Mucosa of rectum (tissue), 2 donors: ENCODE data around the gene ROCK1.

Source experiments
- H3K27ac ChIP-seq, 2 donors: one replicate each; pipeline ENCODE4 v1.7.0; 2013; ENCODE audit warnings: inconsistent platforms in 2 of 2, low read depth in 2 of 2, low read length in 2 of 2
- H3K27me3 ChIP-seq, 2 donors: one replicate each; pipeline ENCODE4 v1.7.0; 2013; ENCODE audit warnings: low read length in 2 of 2; ENCODE audit not compliant: control insufficient read depth in 2 of 2, insufficient read depth in 2 of 2
- H3K36me3 ChIP-seq, 2 donors: one replicate each; pipeline ENCODE4 v1.7.0; 2013; ENCODE audit warnings: low read length in 2 of 2; ENCODE audit not compliant: control insufficient read depth in 2 of 2, insufficient read depth in 2 of 2
- H3K4me1 ChIP-seq, 2 donors: one replicate each; pipeline ENCODE4 v1.7.0; 2013; ENCODE audit warnings: low read length in 2 of 2, mild to moderate bottlenecking in 1 of 2; ENCODE audit not compliant: control insufficient read depth in 2 of 2, insufficient read depth in 2 of 2
- H3K4me3 ChIP-seq, 2 donors: one replicate each; pipeline ENCODE4 v1.7.0; 2013; ENCODE audit warnings: low read length in 2 of 2
- H3K9ac ChIP-seq, 2 donors: one replicate each; pipeline ENCODE4 v1.7.0; 2013; ENCODE audit warnings: low read length in 2 of 2, low read depth in 1 of 2, mild to moderate bottlenecking in 1 of 2
- H3K9me3 ChIP-seq, 2 donors: one replicate each; pipeline ENCODE4 v1.7.0; 2013; ENCODE audit warnings: low read length in 2 of 2; ENCODE audit not compliant: control insufficient read depth in 2 of 2
- donor health status: healthy.
- donor health status: Normal muscosa, but diverticular disease.

ROCK1 gene

DNA sequence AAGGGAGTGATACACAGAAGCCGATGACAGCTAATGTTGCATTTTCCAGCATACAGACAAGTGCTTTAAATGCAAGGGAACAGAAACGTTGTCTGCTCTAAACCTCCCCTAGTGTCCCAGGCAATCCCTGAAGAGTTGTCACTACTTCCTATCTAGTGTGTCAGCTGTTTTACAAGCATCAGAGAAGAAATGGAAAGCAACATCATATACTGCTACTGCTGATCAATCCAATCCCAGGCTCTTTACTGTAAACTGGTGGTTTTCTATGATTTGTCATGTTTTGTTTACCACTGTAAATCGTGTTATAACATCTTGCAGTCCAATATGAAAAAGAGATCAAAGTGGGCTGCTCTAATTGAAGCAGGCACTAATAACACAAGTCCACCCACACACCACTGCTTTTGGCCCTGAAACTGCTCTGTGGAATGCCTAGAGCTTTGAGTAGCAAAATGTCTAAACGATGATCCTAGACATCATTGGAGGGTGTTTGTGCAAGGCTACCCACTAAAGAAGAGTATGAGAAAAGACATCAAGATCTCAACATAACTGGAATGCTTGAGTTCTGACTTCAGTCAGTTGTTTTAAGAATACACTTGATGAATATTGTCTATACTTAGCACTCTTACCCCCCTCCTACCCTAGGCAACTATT, 18.1 kb upstream of the ROCK1 start:
- H3K9ac ChIP-seq = no peak overlapping the region
- no peaks in the 10 kb centered on the region for H3K9me3 ChIP-seq
- no peak overlapping the region for H3K4me3 ChIP-seq
- no peak overlapping the region for H3K27ac ChIP-seq
- H3K4me1 ChIP-seq = no peaks in the 10 kb centered on the region
- no peaks in the 10 kb centered on the region for H3K36me3 ChIP-seq
- H3K27me3 ChIP-seq = no peaks in the 10 kb centered on the region

- H3K9ac ChIP-seq = no peak overlapping the region
- no peaks in the 10 kb centered on the region for H3K36me3 ChIP-seq
- no peaks in the 10 kb centered on the region for H3K27me3 ChIP-seq
- H3K4me1 ChIP-seq = no peaks in the 10 kb centered on the region
- H3K9me3 ChIP-seq = no peaks in the 10 kb centered on the region
- no peak overlapping the region for H3K4me3 ChIP-seq
- no peak overlapping the region for H3K27ac ChIP-seq
Measured at GRCh38 chr18:21123290-21123926, 11.8 kb upstream of the ROCK1 start.

- H3K36me3 ChIP-seq = no peaks in the 10 kb centered on the region
- H3K27ac ChIP-seq = no peak overlapping the region
- H3K4me1 ChIP-seq = peaks cover 0 to 2% of the 10 kb centered on the region in 2 donors
Measured at GRCh38 chr18:21118806-21119205, 7.2 kb upstream of the ROCK1 start.

DNA sequence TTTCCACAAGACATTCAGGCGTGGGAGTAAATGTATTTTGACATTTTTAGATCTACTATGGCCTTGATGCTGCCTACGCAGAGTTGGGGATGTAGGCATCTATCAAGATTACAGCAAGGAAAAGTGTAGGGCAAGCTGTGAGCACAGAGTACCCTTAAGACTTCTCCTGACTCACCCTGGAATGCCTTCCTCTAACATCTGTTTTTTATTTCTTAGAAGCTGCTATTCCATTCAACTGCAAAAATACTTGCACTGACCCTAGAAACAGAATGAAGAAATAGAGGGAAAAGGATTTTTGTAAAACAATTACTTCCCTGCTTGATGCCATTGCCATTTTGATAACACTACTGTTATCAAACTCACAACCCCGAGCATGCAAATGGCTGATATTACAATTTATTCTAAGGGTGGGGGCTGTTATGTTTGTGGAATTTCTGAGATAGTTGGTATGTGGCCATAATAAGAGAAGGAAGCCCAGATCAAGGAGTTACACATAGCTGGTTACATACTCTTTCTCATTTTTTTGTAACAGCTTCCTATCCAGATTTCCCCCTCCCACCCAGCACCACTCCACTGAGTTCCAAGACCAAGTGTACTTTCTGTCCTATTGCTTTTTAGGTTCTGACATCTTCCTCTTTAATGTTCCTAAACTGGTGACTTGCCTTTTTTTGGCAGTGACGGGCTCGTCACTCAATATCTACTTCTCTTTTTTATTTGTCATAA, 6.0 kb upstream of the ROCK1 start:
- Histone ChIP-seq H3K4me3 (no peak overlapping the region), H3K4me1 (peaks cover under 1 to 5% of the 10 kb centered on the region in 2 donors), H3K27ac (peak overlapping the region in 1 of 2 donors; percentile 37), H3K27me3 (no peaks in the 10 kb centered on the region), H3K9me3 (no peaks in the 10 kb centered on the region), H3K36me3 (no peaks in the 10 kb centered on the region), H3K9ac (no peak overlapping the region)

More at GRCh38 chr18:21118806-21119205, 7.2 kb upstream of the ROCK1 start:
- Histone ChIP-seq H3K9ac (no peak overlapping the region), H3K27me3 (no peaks in the 10 kb centered on the region), H3K9me3 (no peaks in the 10 kb centered on the region), H3K4me3 (no peak overlapping the region)

DNA sequence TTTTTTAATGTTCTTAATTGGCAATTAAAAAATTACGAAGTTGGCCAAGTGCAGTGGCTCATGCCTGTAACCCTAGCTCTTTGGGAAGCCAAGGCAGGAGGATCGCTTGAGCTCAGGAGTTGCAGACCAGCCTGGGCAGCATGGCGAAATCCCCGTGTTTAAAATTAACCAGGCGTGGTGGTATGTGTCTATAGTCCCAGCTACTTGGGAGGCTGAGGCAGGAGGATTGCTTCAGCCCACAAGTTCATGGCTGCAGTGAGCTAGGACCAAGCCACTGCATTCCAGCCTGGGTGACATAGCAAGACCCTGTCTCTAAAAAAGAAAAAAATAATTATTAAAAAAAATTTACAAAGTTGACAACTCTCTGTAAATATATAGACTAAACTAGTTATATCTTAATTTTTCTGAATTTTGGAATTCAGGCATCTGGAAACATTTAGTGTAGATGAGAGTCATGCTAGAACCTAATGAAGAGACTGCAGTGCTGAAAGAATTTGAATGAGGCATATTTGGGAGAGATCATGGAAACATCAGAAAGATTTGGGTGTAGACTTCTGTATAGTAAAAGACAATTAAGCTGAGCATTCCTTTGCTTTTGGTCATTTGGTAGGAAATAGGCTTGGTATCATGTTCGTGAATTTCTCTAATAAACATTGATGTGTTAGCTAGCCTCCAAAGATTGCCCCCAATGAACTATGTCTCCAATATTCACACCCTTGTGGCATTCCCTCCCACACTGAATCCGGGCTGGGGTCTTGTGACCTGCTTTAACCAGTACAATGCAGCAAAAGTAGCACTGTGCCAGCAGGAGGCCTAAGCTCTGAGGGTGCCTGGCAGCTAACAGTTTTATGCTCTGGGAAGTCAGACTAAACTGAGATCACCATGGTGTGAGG, 4.2 kb upstream of the ROCK1 start:
- H3K4me3 ChIP-seq = no peak overlapping the region
- H3K9me3 ChIP-seq = no peaks in the 10 kb centered on the region
- no peak overlapping the region for H3K9ac ChIP-seq
- no peaks in the 10 kb centered on the region for H3K36me3 ChIP-seq
- H3K27me3 ChIP-seq = no peaks in the 10 kb centered on the region
- peaks cover 3 to 10% of the 10 kb centered on the region in 2 donors for H3K4me1 ChIP-seq
- no peak overlapping the region for H3K27ac ChIP-seq

- Histone ChIP-seq H3K36me3 (no peaks in the 10 kb centered on the region), H3K9me3 (no peaks in the 10 kb centered on the region), H3K27me3 (no peaks in the 10 kb centered on the region), H3K4me3 (peak overlapping the region; percentile 83 to 91), H3K4me1 (peaks cover 9 to 21% of the 10 kb centered on the region in 2 donors), H3K9ac (peak overlapping the region; percentile 78 to 83), H3K27ac (peak overlapping the region; percentile 92)
Measured at GRCh38 chr18:21112543-21113105, 1.0 kb upstream of the ROCK1 start.

- H3K9me3 ChIP-seq = no peaks in the 10 kb centered on the region
- no peaks in the 10 kb centered on the region for H3K27me3 ChIP-seq
- peak overlapping the region; percentile 92 for H3K27ac ChIP-seq
- H3K4me1 ChIP-seq = peaks cover 9 to 19% of the 10 kb centered on the region in 2 donors
- peak overlapping the region; percentile 78 to 83 for H3K9ac ChIP-seq
- peak overlapping the region; percentile 83 to 91 for H3K4me3 ChIP-seq
- H3K36me3 ChIP-seq = no peaks in the 10 kb centered on the region
Measured at GRCh38 chr18:21112140-21112473, 494 bp upstream of the ROCK1 start.

GRCh38 chr18:21110713-21111345, 784 bp downstream of the ROCK1 start:
- Histone ChIP-seq H3K9ac (peak overlapping the region; percentile 92 to 97), H3K27me3 (no peaks in the 10 kb centered on the region), H3K36me3 (no peaks in the 10 kb centered on the region), H3K27ac (peak overlapping the region; percentile 97 to 98), H3K4me1 (peaks cover 9 to 19% of the 10 kb centered on the region in 2 donors), H3K9me3 (no peaks in the 10 kb centered on the region), H3K4me3 (peak overlapping the region; percentile 86 to 99)

DNA sequence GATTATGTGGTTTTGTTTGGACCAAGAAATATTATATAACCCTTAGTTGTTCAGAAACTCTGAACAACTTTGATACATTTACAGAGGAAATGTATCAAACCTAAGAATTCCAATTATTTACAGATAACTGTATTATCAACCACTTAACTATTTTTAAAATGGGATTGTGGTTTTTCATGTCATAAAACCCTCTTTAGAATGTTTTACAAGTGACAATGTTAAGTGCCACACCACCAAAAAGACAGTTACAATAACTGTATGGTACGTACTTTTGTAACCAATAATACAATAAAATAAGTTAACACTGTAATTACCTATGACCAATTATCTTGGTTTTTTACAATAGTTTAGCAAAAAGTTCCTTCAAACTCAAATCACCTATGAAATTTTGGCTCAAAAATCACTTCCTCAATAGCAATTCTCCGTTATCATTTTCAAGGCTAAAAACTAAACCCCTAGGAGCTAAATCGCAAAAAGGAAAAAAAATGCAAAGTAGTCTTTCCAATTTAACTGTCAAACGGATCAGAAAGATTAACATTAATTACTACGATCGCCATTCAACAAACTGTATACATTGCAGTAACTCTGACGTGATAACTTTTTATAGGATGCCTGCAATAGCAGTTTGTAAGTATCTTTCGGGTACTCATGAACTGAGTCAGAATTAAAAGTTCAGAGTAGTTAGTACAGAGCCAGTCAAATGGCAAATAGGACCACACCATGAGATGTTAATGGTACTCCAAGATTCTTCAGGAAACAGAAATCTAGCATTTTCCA, 1.5 kb downstream of the ROCK1 start:
- H3K27me3 ChIP-seq = no peaks in the 10 kb centered on the region
- H3K4me1 ChIP-seq = peaks cover 9 to 19% of the 10 kb centered on the region in 2 donors
- H3K4me3 ChIP-seq = peak overlapping the region; percentile 86 to 99
- H3K27ac ChIP-seq = peak overlapping the region; percentile 97 to 98
- H3K36me3 ChIP-seq = no peaks in the 10 kb centered on the region
- no peaks in the 10 kb centered on the region for H3K9me3 ChIP-seq
- H3K9ac ChIP-seq = peak overlapping the region; percentile 92 to 97
